Activated CD8-positive, alpha-beta T cell treated with anti-CD3 and anti-CD28 coated beads for 36 hours (primary cell): ENCODE results near the gene MED16. TPM values are rescaled to one million over a fixed set of nuclear protein-coding genes. Genes with fewer than 3 reads are reported as not detected.

Experiments used
- ATAC-seq: fragments of 200-7000 bp; cut with Tn5 transposase; one replicate; pipeline ENCODE4 v1.10.0; 2021; ENCODE audit warnings: mild to moderate bottlenecking, moderate library complexity
- CTCF ChIA-PET: fragments of 350-600 bp; sonication (Branson Sonifier 250); formaldehyde crosslinking; loops from one replicate; lab custom pipeline; 2021; ENCODE audit warnings: antibody characterized with exemption; lab: Charles Lee
- POLR2A ChIA-PET: fragments of 350-600 bp; sonication (Branson Sonifier 250); formaldehyde crosslinking; loops from one replicate; lab custom pipeline; 2021; ENCODE audit warnings: antibody characterized with exemption; lab: Charles Lee
- DNase-seq: peaks from one replicate; pipeline ENCODE4 v3.0.0-alpha.2; 2020
- H3K27ac Mint-ChIP-seq: one replicate; pipeline ENCODE4 v1.8.0; 2021; ENCODE audit warnings: mild to moderate bottlenecking, mixed read lengths
- H3K27me3 Mint-ChIP-seq: one replicate; pipeline ENCODE4 v1.8.0; 2021; ENCODE audit warnings: mixed read lengths
- H3K36me3 Mint-ChIP-seq: one replicate; pipeline ENCODE4 v1.8.0; 2021; ENCODE audit warnings: low read depth, mixed read lengths
- H3K4me1 Mint-ChIP-seq: one replicate; pipeline ENCODE4 v1.8.0; 2021; ENCODE audit warnings: low read depth, mixed read lengths
- H3K4me3 Mint-ChIP-seq: one replicate; pipeline ENCODE4 v1.8.0; 2021; ENCODE audit warnings: mild to moderate bottlenecking, moderate library complexity, mixed read lengths
- H3K9me3 Mint-ChIP-seq: one replicate; pipeline ENCODE4 v1.8.0; 2021; ENCODE audit warnings: mixed read lengths
- intact Hi-C: fragments of 100-400 bp; cut with micrococcal nuclease; formaldehyde crosslinking; loops from one replicate; pipeline ENCODE4 v1.10.0; 2022
- total RNA-seq, 2 experiments: library from RNA; stranded (reverse); gene quantifications; one replicate each; pipeline ENCODE4 v1.2.3, GENCODE V29; 2021
- TF ChIP-seq, protein P1 (sequence below): fragments of 200-600 bp; IDR thresholded peaks from one replicate; pipeline ENCODE4 v1.8.0; 2022; ENCODE audit warnings: antibody characterized with exemption, mild to moderate bottlenecking

The MED16 gene
- total RNA-seq, 2 experiments from 2014 or later: 37.6 to 37.8 TPM

DNA sequence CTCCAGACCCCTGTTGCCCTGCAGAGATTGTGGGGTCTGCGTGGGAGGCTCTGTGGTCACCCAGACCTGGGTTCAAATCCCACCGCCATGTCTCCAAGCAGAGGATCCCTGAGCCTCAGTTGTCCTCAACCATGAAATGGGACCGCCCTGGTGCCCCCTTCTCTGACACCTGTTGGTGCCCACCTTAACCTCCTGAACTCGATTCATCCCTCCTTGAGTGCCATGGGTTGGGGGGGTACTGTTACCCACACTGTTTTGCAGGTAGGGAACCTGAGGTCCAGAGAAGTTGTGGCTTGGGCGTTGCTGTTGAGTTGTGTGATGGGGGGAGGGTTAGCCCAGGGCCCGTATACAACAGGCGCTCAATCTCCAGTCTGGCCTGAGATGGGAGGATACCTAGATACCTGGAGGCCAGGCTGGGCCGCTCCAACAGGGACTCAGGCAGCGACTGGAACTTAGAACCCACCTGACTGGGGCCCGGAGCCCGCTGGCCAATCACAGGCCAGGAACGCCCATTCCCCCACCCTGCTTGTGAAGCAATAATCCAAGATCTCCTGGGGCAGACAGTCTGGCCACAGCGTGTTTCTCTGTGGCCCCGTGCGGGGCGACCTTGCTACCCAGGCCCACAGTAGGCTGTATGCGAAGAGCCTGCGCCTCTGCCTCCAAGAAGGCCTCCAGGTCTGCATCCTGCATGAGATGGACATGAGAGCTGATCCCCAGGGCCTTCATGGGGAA, 35.6 kb upstream of the MED16 start:
- Mint-ChIP-seq H3K4me1 (peaks cover 22% of the 10 kb centered on the region), H3K4me3 (no peak overlapping the region), H3K27me3 (no peaks in the 10 kb centered on the region)

DNA sequence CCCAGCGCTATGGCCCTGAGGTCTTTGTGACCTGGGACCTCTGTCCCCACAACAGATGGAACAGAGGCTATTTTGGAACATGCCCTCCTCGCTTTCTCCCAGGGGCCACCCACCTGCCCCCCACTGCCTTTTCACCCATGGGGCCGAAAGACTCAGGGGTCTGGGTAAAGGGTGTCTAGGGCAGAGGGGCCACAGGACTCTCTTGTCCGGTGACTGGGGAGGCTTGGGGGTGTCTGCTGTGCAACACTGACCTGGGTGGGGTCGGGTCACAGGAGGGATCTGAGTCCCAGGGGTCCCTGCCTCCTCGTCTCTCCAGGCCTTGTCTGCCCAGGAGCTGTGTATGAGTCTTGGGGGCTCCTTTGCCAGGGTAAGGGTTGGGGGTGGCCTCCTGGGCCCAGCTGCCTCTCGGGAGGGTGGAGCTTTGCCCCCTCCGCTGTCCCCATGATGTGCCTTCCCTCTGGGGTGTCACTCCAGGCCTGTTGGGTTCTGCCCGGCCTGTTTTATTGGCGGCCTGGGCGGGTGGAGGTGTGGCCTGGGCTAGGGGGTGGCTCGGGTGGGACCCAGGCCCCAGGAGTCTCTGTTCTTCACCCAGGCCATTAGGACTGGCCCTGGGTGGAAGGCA, 34.9 kb upstream of the MED16 start:
- Mint-ChIP-seq H3K9me3 (no peaks in the 10 kb centered on the region), H3K4me1 (peaks cover 16% of the 10 kb centered on the region), H3K27ac (no peak overlapping the region), H3K27me3 (no peaks in the 10 kb centered on the region), H3K36me3 (no peaks in the 10 kb centered on the region), H3K4me3 (peak overlapping the region; percentile 27)
- TF ChIP-seq, protein P1, sequence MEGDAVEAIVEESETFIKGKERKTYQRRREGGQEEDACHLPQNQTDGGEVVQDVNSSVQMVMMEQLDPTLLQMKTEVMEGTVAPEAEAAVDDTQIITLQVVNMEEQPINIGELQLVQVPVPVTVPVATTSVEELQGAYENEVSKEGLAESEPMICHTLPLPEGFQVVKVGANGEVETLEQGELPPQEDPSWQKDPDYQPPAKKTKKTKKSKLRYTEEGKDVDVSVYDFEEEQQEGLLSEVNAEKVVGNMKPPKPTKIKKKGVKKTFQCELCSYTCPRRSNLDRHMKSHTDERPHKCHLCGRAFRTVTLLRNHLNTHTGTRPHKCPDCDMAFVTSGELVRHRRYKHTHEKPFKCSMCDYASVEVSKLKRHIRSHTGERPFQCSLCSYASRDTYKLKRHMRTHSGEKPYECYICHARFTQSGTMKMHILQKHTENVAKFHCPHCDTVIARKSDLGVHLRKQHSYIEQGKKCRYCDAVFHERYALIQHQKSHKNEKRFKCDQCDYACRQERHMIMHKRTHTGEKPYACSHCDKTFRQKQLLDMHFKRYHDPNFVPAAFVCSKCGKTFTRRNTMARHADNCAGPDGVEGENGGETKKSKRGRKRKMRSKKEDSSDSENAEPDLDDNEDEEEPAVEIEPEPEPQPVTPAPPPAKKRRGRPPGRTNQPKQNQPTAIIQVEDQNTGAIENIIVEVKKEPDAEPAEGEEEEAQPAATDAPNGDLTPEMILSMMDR: no peak
- ChIA-PET POLR2A (no interaction called here), CTCF (interaction anchor here (0.8 kb wide), 1 partner anchor 56 kb away, joined by 3 read pairs; the partner anchor contains the start of gene WDR18)
- intact Hi-C loops: loop anchor here (2.0 kb wide), 1 partner anchor 55 kb away; no protein-coding TSS in a partner anchor
- ATAC-seq (no peak), DNase-seq (no peak)

More for the DNA sequence above, 35.6 kb upstream of the MED16 start:
- TF ChIP-seq, protein P1: no peak
- Mint-ChIP-seq H3K27ac (no peak overlapping the region), H3K9me3 (no peaks in the 10 kb centered on the region), H3K36me3 (no peaks in the 10 kb centered on the region)
- CTCF ChIA-PET: interaction anchor here (1.0 to 1.1 kb wide), 2 partner anchors 55 to 65 kb away, joined by 3 read pairs; no protein-coding TSS in a partner anchor
- POLR2A ChIA-PET: no interaction called here
- DNase-seq (no peak), ATAC-seq (no peak)
- intact Hi-C loops: no loop called here

DNA sequence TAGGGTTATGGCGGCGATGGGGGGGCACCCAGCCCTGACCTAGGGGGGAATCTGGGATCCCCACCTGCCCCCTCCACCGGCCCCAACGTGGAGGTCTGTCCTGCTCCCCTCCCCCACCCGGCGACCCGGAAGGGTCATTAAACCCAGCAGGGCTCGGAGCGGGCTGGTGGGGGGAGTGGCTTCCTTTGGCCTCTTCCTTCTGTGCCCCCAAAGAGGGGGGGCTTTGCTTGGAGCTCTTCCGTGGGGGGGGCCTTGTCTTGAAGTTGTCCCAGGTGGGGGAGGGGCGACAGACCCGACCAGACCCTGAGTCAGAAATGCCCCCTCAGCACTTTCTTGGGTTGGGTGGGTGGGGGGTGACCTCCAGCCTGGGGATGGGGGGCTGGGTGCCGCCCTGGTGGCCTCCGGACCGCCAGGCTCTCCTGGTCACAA, 34.4 kb upstream of the MED16 start:
- ATAC-seq: no peak
- intact Hi-C loops: loop anchor here (2.0 kb wide), 1 partner anchor 55 kb away; no protein-coding TSS in a partner anchor
- ChIA-PET POLR2A (interaction anchor here (0.6 kb wide), 2 partner anchors 73 to 317 kb away, joined by 3 read pairs; no protein-coding TSS in a partner anchor), CTCF (interaction anchor here (0.8 kb wide), 1 partner anchor 57 kb away, joined by 3 read pairs; the partner anchor contains the start of gene WDR18)
- Mint-ChIP-seq H3K36me3 (no peaks in the 10 kb centered on the region), H3K9me3 (no peaks in the 10 kb centered on the region), H3K4me3 (no peak overlapping the region), H3K27ac (no peak overlapping the region), H3K27me3 (no peaks in the 10 kb centered on the region), H3K4me1 (peaks cover 12% of the 10 kb centered on the region)
- no peak for DNase-seq
- TF ChIP-seq, protein P1: no peak

DNA sequence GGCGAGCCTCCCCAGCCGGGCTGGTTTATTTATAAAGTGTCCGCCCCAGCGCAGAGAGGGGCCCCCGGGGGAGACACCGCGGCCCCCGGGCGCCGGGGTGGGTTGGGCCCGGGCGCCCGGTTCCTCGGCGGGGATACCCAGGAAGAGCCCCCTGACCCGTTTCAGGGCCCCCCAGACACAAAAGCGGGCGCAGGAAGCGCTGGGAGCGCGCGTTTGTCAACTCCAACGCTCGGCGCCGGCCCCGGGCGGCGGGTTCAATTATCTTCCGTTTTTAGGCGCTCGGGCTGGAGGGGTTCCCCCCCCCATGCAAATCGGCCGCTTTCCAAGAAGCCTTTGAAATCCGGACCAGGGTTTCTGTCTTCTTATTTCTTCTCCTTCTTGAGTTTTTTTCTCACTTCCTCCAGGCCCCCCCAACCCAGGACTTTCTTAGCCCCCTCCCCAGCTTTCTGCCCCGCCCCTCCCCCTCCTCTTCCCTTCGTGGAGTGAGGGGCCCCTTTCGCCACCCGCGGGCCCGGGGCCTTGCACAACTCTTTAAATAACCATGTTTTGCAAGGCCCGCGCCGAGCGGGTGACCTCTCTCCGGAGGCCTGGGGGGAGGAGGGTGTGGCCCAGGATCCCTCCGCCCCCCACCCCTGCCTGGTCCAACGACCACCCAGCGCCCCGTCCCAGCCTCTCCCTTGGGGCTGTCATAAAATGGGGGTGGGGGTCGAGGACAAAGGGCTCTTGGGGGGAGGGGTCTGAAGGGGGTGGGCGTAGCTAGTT, 33.8 kb upstream of the MED16 start:
- Mint-ChIP-seq H3K27ac (no peak overlapping the region), H3K9me3 (no peaks in the 10 kb centered on the region), H3K4me1 (peaks cover 11% of the 10 kb centered on the region), H3K27me3 (no peaks in the 10 kb centered on the region), H3K36me3 (no peaks in the 10 kb centered on the region), H3K4me3 (peak overlapping the region; percentile 70)
- intact Hi-C loops: loop anchor here (2.0 kb wide), 1 partner anchor 56 kb away; no protein-coding TSS in a partner anchor
- ATAC-seq (peak; percentile 18), DNase-seq (peak; percentile 91)
- POLR2A ChIA-PET: interaction anchor here (0.6 kb wide), 2 partner anchors 73 to 317 kb away, joined by 3 read pairs; no protein-coding TSS in a partner anchor
- TF ChIP-seq, protein P1: no peak
- CTCF ChIA-PET: no interaction called here
